Upper lobe of left lung (tissue), 4 donors: ENCODE measurements around the gene ADAMTS2.

Experiments
- EP300 ChIP-seq, 4 donors: sonication (generic); formaldehyde crosslinking; IDR thresholded peaks; one replicate each; pipeline ENCODE4 v1.5.1; 2017; ENCODE audit warnings: antibody characterized with exemption in 4 of 4, control low read depth in 2 of 4
- TF ChIP-seq, protein P1 (sequence below), 6 experiments: fragments of 450-650 bp in 4 of 6; fragments of 200-600 bp in 2 of 6; sonication (generic) in 2 of 6; IDR thresholded peaks; one replicate each; pipeline ENCODE4 v1.5.1; 2016 to 2019; ENCODE audit warnings: antibody characterized with exemption in 6 of 6

GRCh38 chr5:179343719-179344430 lies 1.4 kb downstream of the ADAMTS2 start:
- TF ChIP-seq EP300 (IDR thresholded peaks at IDR 0.05): no peak
- TF ChIP-seq, protein P1, sequence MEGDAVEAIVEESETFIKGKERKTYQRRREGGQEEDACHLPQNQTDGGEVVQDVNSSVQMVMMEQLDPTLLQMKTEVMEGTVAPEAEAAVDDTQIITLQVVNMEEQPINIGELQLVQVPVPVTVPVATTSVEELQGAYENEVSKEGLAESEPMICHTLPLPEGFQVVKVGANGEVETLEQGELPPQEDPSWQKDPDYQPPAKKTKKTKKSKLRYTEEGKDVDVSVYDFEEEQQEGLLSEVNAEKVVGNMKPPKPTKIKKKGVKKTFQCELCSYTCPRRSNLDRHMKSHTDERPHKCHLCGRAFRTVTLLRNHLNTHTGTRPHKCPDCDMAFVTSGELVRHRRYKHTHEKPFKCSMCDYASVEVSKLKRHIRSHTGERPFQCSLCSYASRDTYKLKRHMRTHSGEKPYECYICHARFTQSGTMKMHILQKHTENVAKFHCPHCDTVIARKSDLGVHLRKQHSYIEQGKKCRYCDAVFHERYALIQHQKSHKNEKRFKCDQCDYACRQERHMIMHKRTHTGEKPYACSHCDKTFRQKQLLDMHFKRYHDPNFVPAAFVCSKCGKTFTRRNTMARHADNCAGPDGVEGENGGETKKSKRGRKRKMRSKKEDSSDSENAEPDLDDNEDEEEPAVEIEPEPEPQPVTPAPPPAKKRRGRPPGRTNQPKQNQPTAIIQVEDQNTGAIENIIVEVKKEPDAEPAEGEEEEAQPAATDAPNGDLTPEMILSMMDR (IDR thresholded peaks at IDR 0.05): peak; percentile 39 to 77 (median 51)
